Ishikawa (cell line): ENCODE results near the gene INSYN2B.
A peak's percentile ranks its signal among the peaks of the same experiment; 100 is the strongest.

Experiments used
- CEBPB ChIP-seq: IDR thresholded peaks from 2 replicates; pipeline ENCODE4 v1.6.1; 2012
- CREB1 ChIP-seq: IDR thresholded peaks from 2 replicates; pipeline ENCODE4 v1.6.1; 2012; ENCODE audit warnings: low read depth
- EGR1 ChIP-seq: IDR thresholded peaks from 2 replicates; pipeline ENCODE4 v1.6.1; 2012
- EP300 ChIP-seq: IDR thresholded peaks from 2 replicates; pipeline ENCODE4 v1.6.1; 2012; ENCODE audit warnings: borderline replicate concordance
- FOXM1 ChIP-seq: IDR thresholded peaks from 2 replicates; pipeline ENCODE4 v1.6.1; 2012; ENCODE audit warnings: low read depth, borderline replicate concordance
- MAX ChIP-seq: IDR thresholded peaks from 2 replicates; pipeline ENCODE4 v1.6.1; 2012
- NFIC ChIP-seq: IDR thresholded peaks from 2 replicates; pipeline ENCODE4 v1.6.1; 2012
- RAD21 ChIP-seq: IDR thresholded peaks from 2 replicates; pipeline ENCODE4 v1.6.1; 2012; ENCODE audit warnings: low read depth
- TAF1 ChIP-seq: IDR thresholded peaks from 2 replicates; pipeline ENCODE4 v1.6.1; 2012; ENCODE audit warnings: low read depth, mild to moderate bottlenecking
- TCF12 ChIP-seq: IDR thresholded peaks from 2 replicates; pipeline ENCODE4 v1.6.1; 2012; ENCODE audit warnings: low read depth
- TEAD4 ChIP-seq: IDR thresholded peaks from 2 replicates; pipeline ENCODE4 v1.6.1; 2012
- USF1 ChIP-seq: IDR thresholded peaks from 2 replicates; pipeline ENCODE4 v1.6.1; 2012
- YY1 ChIP-seq: IDR thresholded peaks from 2 replicates; pipeline ENCODE4 v1.6.1; 2012; ENCODE audit warnings: low read depth
- ZBTB7A ChIP-seq: IDR thresholded peaks from 2 replicates; pipeline ENCODE4 v1.6.1; 2012; ENCODE audit warnings: low read depth
- TF ChIP-seq, protein P1 (sequence below): IDR thresholded peaks from 2 replicates; pipeline ENCODE4 v1.6.1; 2012; ENCODE audit warnings: low read depth, mild to moderate bottlenecking

INSYN2B gene

DNA sequence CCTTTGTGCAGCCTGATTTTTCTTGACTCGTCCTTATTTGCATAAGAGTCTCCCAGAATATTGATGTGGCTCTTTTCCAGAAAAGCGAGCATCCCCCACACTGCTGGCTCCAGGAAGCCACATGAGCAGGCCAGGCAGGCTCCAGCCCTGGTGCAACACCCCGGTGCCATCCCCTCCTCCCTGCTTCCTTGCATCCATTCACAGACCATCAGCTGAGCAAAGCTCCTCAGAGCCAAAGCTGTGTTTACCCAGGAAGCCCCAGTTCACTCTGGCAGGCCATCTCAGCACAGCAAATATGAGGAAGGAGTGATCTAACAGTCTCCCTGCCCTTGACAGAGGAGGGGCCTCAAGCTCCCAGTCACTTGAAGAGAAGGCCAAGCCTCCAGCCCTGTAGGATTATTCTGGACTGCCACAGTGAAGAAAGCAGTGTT, 34.4 kb downstream of the INSYN2B start:
- TF ChIP-seq FOXM1: no peak
- no peak for TF ChIP-seq USF1
- TF ChIP-seq CEBPB: no peak
- TF ChIP-seq TAF1: no peak

DNA sequence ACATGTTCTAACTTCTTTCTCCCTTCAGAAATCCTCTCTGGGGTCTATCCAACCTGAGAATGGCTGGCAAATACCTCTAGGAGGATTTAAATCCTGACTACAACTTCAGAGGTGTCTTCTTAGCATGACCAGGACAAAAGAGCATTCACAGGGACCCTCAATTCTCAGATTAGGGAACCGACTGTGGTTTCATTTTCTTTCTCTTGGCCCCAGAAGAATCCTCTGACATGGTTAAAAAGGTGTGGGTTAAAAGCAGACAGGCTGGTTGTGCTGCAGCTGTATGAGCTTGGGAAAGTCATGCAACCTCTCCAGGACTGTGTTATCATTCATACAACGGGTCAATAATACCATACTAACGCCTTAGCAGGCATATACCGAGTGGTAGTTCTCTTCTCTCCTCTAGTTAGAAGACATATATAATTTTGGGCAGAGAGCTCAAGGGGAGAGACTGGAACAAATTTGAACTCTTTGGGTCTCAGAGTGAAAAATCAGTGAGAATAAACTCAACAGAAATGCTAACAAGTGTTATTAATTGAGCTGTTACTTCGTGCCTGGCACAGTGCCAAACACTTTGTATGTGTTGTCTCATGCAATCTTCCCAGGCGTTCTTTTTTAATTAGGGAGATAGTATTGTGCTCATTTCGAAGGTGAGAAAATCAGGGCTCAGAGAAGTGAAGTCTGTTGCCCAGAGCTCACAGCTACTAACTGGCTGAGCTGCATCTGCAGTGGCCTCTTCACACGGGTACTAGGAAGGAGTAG, 35.2 kb downstream of the INSYN2B start:
- TF ChIP-seq TCF12 (no peak), RAD21 (no peak), EP300 (no peak), NFIC (peak; percentile 48)

DNA sequence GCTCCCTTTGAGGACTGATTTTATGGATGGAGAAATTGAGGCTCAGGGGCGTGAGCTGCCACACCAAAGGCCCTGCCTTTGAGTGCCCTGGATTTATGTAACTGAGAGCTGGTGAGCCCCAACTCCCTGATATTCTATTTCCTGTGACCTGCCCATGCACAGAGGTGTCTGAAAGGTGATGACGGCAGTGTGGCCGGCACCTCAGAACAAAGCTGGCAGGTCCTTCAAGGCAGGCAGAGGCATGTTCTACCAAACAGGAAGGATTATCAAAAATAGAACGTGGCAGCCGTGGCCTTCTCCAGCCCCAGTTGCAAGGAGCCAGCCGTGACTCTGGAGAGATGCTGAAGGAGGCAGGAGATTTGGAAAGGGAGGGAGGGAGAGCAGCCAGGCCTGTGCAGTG, 36.2 kb downstream of the INSYN2B start:
- TF ChIP-seq RAD21 (no peak), EP300 (no peak), CEBPB (no peak), NFIC (no peak)

DNA sequence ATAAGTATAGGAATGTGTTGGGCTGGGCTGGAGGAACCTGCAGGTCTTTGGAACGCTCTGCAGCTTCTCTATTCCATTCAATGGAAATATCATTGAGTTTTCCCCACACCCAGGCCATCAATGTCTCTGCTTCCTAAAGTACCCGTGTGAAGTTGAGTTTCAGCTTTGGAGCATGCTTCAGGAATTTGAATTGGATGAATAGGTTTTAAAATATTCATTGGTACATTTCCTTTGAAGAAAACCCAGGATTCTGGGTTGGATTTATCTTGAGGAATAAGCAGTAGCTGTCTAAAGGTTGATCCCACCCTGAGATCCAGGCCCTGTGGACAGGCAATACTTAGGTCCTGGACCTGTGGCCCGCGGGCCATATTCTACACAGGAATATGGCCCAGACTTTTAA, 37.3 kb downstream of the INSYN2B start:
- TF ChIP-seq EGR1: no peak
- TF ChIP-seq RAD21: no peak
- TF ChIP-seq YY1: no peak
- no peak for TF ChIP-seq ZBTB7A
- no peak for TF ChIP-seq FOXM1
- TF ChIP-seq TCF12: no peak
- no peak for TF ChIP-seq CREB1
- TF ChIP-seq NFIC: no peak
- TF ChIP-seq MAX: no peak
- TF ChIP-seq USF1: no peak
- TF ChIP-seq, protein P1, sequence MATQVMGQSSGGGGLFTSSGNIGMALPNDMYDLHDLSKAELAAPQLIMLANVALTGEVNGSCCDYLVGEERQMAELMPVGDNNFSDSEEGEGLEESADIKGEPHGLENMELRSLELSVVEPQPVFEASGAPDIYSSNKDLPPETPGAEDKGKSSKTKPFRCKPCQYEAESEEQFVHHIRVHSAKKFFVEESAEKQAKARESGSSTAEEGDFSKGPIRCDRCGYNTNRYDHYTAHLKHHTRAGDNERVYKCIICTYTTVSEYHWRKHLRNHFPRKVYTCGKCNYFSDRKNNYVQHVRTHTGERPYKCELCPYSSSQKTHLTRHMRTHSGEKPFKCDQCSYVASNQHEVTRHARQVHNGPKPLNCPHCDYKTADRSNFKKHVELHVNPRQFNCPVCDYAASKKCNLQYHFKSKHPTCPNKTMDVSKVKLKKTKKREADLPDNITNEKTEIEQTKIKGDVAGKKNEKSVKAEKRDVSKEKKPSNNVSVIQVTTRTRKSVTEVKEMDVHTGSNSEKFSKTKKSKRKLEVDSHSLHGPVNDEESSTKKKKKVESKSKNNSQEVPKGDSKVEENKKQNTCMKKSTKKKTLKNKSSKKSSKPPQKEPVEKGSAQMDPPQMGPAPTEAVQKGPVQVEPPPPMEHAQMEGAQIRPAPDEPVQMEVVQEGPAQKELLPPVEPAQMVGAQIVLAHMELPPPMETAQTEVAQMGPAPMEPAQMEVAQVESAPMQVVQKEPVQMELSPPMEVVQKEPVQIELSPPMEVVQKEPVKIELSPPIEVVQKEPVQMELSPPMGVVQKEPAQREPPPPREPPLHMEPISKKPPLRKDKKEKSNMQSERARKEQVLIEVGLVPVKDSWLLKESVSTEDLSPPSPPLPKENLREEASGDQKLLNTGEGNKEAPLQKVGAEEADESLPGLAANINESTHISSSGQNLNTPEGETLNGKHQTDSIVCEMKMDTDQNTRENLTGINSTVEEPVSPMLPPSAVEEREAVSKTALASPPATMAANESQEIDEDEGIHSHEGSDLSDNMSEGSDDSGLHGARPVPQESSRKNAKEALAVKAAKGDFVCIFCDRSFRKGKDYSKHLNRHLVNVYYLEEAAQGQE: no peak
- TF ChIP-seq TAF1: no peak
- no peak for TF ChIP-seq EP300
- TF ChIP-seq TEAD4: no peak
- TF ChIP-seq CEBPB: no peak

DNA sequence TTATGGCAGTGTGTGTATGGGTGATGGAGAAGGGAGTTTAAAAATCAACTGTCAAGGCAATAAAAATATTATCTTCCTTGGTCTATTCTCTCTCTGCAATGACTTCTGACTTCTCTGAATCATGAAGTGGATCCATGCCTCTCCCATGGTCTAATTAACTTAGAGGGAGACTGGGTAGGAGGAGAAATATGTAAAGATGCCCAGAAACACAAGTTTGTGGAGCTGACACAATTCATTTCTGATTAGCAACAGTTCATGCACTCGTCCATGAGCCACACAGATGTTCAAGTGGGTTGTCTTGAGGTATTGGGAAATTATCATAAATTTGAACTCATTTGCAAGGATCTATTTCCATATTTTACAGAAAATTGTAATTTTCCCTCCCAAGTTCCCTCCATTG, 38.1 kb downstream of the INSYN2B start:
- TF ChIP-seq FOXM1: no peak
- TF ChIP-seq RAD21: no peak

- TF ChIP-seq CREB1 (no peak), NFIC (no peak), TEAD4 (no peak), MAX (no peak), CEBPB (no peak), YY1 (no peak), EGR1 (no peak), TCF12 (no peak), RAD21 (no peak), USF1 (no peak), TAF1 (no peak), FOXM1 (no peak), ZBTB7A (no peak), EP300 (no peak)
- TF ChIP-seq, protein P1: no peak
Observed at GRCh38 chr5:169941542-169941941, 38.8 kb downstream of the INSYN2B start.
